ENCODE results near the gene SLC39A2. TPM values are rescaled to one million over a fixed set of nuclear protein-coding genes. Genes with fewer than 3 reads are reported as not detected.

Gene SLC39A2
- total RNA-seq, 1 experiment from 2014 or later = not detected

DNA sequence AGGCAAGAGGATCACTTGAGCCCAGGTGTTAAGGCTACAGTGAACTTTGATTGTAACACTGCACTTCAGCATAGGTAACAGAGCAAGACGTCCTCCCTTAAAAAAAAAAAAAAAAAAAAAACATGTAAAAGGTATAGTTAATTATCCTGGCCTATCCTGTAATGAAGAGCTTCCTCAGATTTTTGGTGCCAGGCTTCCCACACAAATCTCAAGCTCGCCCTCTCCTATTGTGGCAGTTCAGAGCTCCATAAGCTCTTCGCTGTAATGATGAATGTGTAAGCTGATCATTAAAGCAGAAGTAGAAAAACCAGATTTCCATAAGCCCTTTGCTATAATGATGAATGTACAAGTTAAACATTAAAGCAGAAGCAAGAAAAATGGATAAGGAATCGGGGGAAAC is 2.0 kb upstream of the SLC39A2 start:
- peaks cover 11% of the 10 kb centered on the region for H3K79me2 ChIP-seq (ENCODE audit: insufficient read depth, low read length)
- H3K9me3 ChIP-seq (ENCODE audit: control insufficient read depth in 1 of 2, insufficient read depth in 1 of 2, low read depth in 1 of 2, low read length in 2 of 2) = no peaks in the 10 kb centered on the region
- ATAC-seq = no peak
- H2AFZ ChIP-seq (ENCODE audit: low read depth, low read length, poor library complexity, severe bottlenecking) = no peak overlapping the region
- BruUV-seq (replicated peaks) = no TSS peak
- H3K4me2 ChIP-seq (ENCODE audit: low read length) = no peak overlapping the region
- no peak overlapping the region for H3K4me3 ChIP-seq (replicated peaks in 1 of 2; ENCODE audit: low read depth in 1 of 2, low read length in 2 of 2)
- H3K27me3 ChIP-seq (ENCODE audit: insufficient read depth, low read length) = no peaks in the 10 kb centered on the region
- peaks cover 7 to 13% of the 10 kb centered on the region in 2 experiments; a peak in 3 of 4 replicates for H3K4me1 ChIP-seq (ENCODE audit: control insufficient read depth in 1 of 2, insufficient read depth in 2 of 2, low read length in 2 of 2)
- H3K9me2 ChIP-seq (ENCODE audit: insufficient read depth) = no peaks in the 10 kb centered on the region
- no peaks in the 10 kb centered on the region for H4K20me1 ChIP-seq (ENCODE audit: insufficient read depth)
- no peak overlapping the region for H3K9ac ChIP-seq (ENCODE audit: low read length)
- H3K36me3 ChIP-seq (ENCODE audit: control insufficient read depth in 1 of 2, insufficient read depth in 2 of 2, low read length in 2 of 2) = peaks cover 29 to 43% of the 10 kb centered on the region in 2 experiments; a peak in 3 of 4 replicates
- POLR2A ChIA-PET = no interaction called here
- no peak overlapping the region for H3K27ac ChIP-seq (ENCODE audit: low read depth, low read length)
- intact Hi-C loops (cut with micrococcal nuclease) = no loop called here
- TF ChIP-seq CEBPB (IDR thresholded peaks at IDR 0.05; ENCODE audit: low read depth) (no peak), EGR1 (IDR thresholded peaks at IDR 0.05; ENCODE audit: low read depth) (no peak), CBX3 (IDR thresholded peaks at IDR 0.05; ENCODE audit: low read depth) (no peak)
- TF ChIP-seq, protein P1, sequence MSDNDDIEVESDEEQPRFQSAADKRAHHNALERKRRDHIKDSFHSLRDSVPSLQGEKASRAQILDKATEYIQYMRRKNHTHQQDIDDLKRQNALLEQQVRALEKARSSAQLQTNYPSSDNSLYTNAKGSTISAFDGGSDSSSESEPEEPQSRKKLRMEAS (IDR thresholded peaks at IDR 0.05) = no peak
- RAD21 ChIA-PET (ENCODE audit: low non-redundant PET in 1 of 2, low total read pairs in 2 of 2, uncharacterized antibody in 2 of 2, unreplicated experiment in 2 of 2) = no interaction called here
- DNase-seq (ENCODE audit: low read depth, low spot score) = no peak
- CTCF ChIA-PET = interaction anchor here (0.9 to 1.6 kb wide), 2 partner anchors 11 to 18 kb away, joined by 3 to 7 read pairs; no protein-coding TSS in a partner anchor

DNA sequence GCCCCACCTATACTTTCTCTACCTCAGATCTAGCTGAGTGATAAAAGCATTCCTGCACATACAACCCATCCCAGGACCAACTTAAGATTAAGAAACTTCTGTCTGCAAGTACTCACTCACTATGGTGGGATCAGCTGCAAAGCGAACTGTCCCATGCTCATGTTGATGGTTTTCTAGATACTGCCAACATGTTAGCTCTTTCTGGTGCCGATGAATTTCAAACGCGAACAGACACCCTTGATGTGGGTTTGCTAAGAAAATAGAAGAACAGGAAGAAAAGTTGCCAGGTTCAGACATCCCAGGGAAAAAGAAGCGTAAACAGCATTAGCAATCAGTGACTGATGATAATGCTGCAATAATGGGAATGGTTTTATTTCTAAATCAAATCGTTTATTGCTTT is 1.5 kb upstream of the SLC39A2 start:
- Histone ChIP-seq H3K27ac (ENCODE audit: low read depth, low read length) (no peak overlapping the region), H3K4me2 (ENCODE audit: low read length) (no peak overlapping the region), H3K9me2 (ENCODE audit: insufficient read depth) (no peaks in the 10 kb centered on the region), H4K20me1 (ENCODE audit: insufficient read depth) (no peaks in the 10 kb centered on the region), H3K27me3 (ENCODE audit: insufficient read depth, low read length) (no peaks in the 10 kb centered on the region), H3K9ac (ENCODE audit: low read length) (no peak overlapping the region), H3K36me3 (ENCODE audit: control insufficient read depth in 1 of 2, insufficient read depth in 2 of 2, low read length in 2 of 2) (peaks cover 24 to 38% of the 10 kb centered on the region in 2 experiments; a peak in 3 of 4 replicates), H3K9me3 (ENCODE audit: control insufficient read depth in 1 of 2, insufficient read depth in 1 of 2, low read depth in 1 of 2, low read length in 2 of 2) (no peaks in the 10 kb centered on the region), H2AFZ (ENCODE audit: low read depth, low read length, poor library complexity, severe bottlenecking) (no peak overlapping the region), H3K4me3 (replicated peaks in 1 of 2; ENCODE audit: low read depth in 1 of 2, low read length in 2 of 2) (no peak overlapping the region), H3K79me2 (ENCODE audit: insufficient read depth, low read length) (peaks cover 7% of the 10 kb centered on the region; the same call in 1 of the 2 replicates), H3K4me1 (ENCODE audit: control insufficient read depth in 1 of 2, insufficient read depth in 2 of 2, low read length in 2 of 2) (peaks cover 7 to 13% of the 10 kb centered on the region in 2 experiments; a peak in 3 of 4 replicates)
- intact Hi-C loops (cut with micrococcal nuclease) = no loop called here
- RAD21 ChIA-PET (ENCODE audit: low non-redundant PET in 1 of 2, low total read pairs in 2 of 2, uncharacterized antibody in 2 of 2, unreplicated experiment in 2 of 2) = no interaction called here
- no peak for ATAC-seq
- no TSS peak for BruUV-seq (replicated peaks)
- CTCF ChIA-PET = interaction anchor here (0.9 to 2.7 kb wide), 4 partner anchors 10 to 140 kb away, joined by 3 to 15 read pairs (median 6); no protein-coding TSS in a partner anchor
- no peak for DNase-seq (ENCODE audit: low read depth, low spot score)
- POLR2A ChIA-PET = no interaction called here
- TF ChIP-seq RAD21 (IDR thresholded peaks at IDR 0.05; ENCODE audit: low read depth) = no peak
- TF ChIP-seq ZNF274 (IDR thresholded peaks at IDR 0.05; ENCODE audit: low read depth, low read length) = no peak
- TF ChIP-seq, protein P2, sequence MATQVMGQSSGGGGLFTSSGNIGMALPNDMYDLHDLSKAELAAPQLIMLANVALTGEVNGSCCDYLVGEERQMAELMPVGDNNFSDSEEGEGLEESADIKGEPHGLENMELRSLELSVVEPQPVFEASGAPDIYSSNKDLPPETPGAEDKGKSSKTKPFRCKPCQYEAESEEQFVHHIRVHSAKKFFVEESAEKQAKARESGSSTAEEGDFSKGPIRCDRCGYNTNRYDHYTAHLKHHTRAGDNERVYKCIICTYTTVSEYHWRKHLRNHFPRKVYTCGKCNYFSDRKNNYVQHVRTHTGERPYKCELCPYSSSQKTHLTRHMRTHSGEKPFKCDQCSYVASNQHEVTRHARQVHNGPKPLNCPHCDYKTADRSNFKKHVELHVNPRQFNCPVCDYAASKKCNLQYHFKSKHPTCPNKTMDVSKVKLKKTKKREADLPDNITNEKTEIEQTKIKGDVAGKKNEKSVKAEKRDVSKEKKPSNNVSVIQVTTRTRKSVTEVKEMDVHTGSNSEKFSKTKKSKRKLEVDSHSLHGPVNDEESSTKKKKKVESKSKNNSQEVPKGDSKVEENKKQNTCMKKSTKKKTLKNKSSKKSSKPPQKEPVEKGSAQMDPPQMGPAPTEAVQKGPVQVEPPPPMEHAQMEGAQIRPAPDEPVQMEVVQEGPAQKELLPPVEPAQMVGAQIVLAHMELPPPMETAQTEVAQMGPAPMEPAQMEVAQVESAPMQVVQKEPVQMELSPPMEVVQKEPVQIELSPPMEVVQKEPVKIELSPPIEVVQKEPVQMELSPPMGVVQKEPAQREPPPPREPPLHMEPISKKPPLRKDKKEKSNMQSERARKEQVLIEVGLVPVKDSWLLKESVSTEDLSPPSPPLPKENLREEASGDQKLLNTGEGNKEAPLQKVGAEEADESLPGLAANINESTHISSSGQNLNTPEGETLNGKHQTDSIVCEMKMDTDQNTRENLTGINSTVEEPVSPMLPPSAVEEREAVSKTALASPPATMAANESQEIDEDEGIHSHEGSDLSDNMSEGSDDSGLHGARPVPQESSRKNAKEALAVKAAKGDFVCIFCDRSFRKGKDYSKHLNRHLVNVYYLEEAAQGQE (IDR thresholded peaks at IDR 0.05; ENCODE audit: low read depth) = no peak
- no peak for TF ChIP-seq POLR2A (IDR thresholded peaks at IDR 0.05; ENCODE audit: borderline replicate concordance, extremely low read depth, insufficient read depth, insufficient read length)
- no peak for TF ChIP-seq EZH2 (IDR thresholded peaks at IDR 0.05)
- no peak for TF ChIP-seq SRF (IDR thresholded peaks at IDR 0.05; ENCODE audit: low read depth)
- no peak for TF ChIP-seq CBX3 (IDR thresholded peaks at IDR 0.05; ENCODE audit: low read depth)
- TF ChIP-seq ZFX (IDR thresholded peaks at IDR 0.05) = no peak
- TF ChIP-seq JUND (IDR thresholded peaks at IDR 0.05) = no peak
- TF ChIP-seq CEBPB (IDR thresholded peaks at IDR 0.05; ENCODE audit: low read depth) = no peak
- TF ChIP-seq, protein P3, sequence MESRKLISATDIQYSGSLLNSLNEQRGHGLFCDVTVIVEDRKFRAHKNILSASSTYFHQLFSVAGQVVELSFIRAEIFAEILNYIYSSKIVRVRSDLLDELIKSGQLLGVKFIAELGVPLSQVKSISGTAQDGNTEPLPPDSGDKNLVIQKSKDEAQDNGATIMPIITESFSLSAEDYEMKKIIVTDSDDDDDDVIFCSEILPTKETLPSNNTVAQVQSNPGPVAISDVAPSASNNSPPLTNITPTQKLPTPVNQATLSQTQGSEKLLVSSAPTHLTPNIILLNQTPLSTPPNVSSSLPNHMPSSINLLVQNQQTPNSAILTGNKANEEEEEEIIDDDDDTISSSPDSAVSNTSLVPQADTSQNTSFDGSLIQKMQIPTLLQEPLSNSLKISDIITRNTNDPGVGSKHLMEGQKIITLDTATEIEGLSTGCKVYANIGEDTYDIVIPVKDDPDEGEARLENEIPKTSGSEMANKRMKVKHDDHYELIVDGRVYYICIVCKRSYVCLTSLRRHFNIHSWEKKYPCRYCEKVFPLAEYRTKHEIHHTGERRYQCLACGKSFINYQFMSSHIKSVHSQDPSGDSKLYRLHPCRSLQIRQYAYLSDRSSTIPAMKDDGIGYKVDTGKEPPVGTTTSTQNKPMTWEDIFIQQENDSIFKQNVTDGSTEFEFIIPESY (IDR thresholded peaks at IDR 0.05; ENCODE audit: extremely low read depth, insufficient replicate concordance, low read length) = no peak
- no peak for TF ChIP-seq YY1 (IDR thresholded peaks at IDR 0.05; ENCODE audit: extremely low read depth, insufficient replicate concordance, low read depth, low read length)
- TF ChIP-seq TCF7L2 (IDR thresholded peaks at IDR 0.05; ENCODE audit: borderline replicate concordance, extremely low read depth, insufficient read depth, insufficient read length) = no peak
- no peak for TF ChIP-seq EGR1 (IDR thresholded peaks at IDR 0.05; ENCODE audit: low read depth)
- TF ChIP-seq, protein P1 (IDR thresholded peaks at IDR 0.05) = no peak
